BJ (cell line): ENCODE results near the gene SCN3B. TPM values are rescaled to one million over a fixed set of nuclear protein-coding genes. Genes with fewer than 3 reads are reported as not detected.

Experiments
- CTCF ChIA-PET: fragments of 350-600 bp; formaldehyde crosslinking; extraction: SDS; loops from one replicate; lab custom pipeline; 2021; ENCODE audit warnings: antibody characterized with exemption, inconsistent platforms; lab: Yijun Ruan, JAX
- POLR2A ChIA-PET: fragments of 300-600 bp; sonication (Branson Sonifier 250); formaldehyde crosslinking; extraction: SDS; loops from one replicate; lab custom pipeline; 2021; ENCODE audit warnings: antibody characterized with exemption; lab: Charles Lee
- DNase-seq: peaks from one replicate; pipeline ENCODE4 v3.0.0-alpha.2; 2011; ENCODE audit warnings: low read depth
- H3K27me3 ChIP-seq: 2 replicates; pipeline ENCODE4 v1.6.0; 2011; ENCODE audit warnings: low read length; ENCODE audit not compliant: control insufficient read depth, insufficient read depth
- H3K36me3 ChIP-seq: 2 replicates; pipeline ENCODE4 v1.5.1; 2011; ENCODE audit warnings: low read length; ENCODE audit not compliant: control insufficient read depth, insufficient read depth
- H3K4me3 ChIP-seq: 2 replicates; pipeline ENCODE4 v1.5.1; 2011; ENCODE audit warnings: low read depth, mild to moderate bottlenecking, control low read depth, low read length
- polyA plus RNA-seq: library from polyadenylated mRNA; depleted of rRNA; stranded (reverse); fragments of >200 nt; gene quantifications from 2 replicates; pipeline ENCODE4 v1.2.3, GENCODE V29; 2011
- TF ChIP-seq, protein P1 (sequence below): IDR thresholded peaks from 2 replicates; pipeline ENCODE4 v1.5.1; 2011; ENCODE audit warnings: low read depth, mild to moderate bottlenecking, control low read depth, inconsistent platforms, low read length, moderate library complexity; ENCODE audit not compliant: insufficient read depth

The SCN3B gene
- polyA plus RNA-seq, 1 experiment = 0.18 TPM

DNA sequence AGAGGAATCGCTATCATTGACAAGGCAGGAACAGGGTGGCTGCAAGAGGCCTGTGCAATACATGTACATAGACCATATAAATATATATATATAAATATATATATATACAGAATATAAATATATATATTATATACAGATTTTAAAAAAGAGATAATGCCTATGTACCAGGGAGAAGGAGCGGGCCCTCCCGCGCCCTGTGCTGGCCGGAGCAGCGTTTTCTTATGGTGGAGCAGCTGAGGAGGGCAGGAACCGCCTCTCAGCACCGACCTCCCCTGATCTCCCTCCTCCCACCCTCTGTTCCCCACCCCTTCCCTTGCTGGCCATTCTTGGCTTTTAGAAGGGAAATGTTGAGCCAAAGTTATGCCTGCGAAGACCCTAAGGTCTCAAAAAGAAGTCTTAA lies 31.8 kb downstream of the SCN3B start:
- H3K27me3 ChIP-seq = no peaks in the 10 kb centered on the region
- TF ChIP-seq, protein P1, sequence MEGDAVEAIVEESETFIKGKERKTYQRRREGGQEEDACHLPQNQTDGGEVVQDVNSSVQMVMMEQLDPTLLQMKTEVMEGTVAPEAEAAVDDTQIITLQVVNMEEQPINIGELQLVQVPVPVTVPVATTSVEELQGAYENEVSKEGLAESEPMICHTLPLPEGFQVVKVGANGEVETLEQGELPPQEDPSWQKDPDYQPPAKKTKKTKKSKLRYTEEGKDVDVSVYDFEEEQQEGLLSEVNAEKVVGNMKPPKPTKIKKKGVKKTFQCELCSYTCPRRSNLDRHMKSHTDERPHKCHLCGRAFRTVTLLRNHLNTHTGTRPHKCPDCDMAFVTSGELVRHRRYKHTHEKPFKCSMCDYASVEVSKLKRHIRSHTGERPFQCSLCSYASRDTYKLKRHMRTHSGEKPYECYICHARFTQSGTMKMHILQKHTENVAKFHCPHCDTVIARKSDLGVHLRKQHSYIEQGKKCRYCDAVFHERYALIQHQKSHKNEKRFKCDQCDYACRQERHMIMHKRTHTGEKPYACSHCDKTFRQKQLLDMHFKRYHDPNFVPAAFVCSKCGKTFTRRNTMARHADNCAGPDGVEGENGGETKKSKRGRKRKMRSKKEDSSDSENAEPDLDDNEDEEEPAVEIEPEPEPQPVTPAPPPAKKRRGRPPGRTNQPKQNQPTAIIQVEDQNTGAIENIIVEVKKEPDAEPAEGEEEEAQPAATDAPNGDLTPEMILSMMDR = no peak
- DNase-seq = no peak
- H3K36me3 ChIP-seq = peaks cover 14% of the 10 kb centered on the region
- CTCF ChIA-PET = no interaction called here
- H3K4me3 ChIP-seq = no peak overlapping the region
- POLR2A ChIA-PET = no interaction called here

DNA sequence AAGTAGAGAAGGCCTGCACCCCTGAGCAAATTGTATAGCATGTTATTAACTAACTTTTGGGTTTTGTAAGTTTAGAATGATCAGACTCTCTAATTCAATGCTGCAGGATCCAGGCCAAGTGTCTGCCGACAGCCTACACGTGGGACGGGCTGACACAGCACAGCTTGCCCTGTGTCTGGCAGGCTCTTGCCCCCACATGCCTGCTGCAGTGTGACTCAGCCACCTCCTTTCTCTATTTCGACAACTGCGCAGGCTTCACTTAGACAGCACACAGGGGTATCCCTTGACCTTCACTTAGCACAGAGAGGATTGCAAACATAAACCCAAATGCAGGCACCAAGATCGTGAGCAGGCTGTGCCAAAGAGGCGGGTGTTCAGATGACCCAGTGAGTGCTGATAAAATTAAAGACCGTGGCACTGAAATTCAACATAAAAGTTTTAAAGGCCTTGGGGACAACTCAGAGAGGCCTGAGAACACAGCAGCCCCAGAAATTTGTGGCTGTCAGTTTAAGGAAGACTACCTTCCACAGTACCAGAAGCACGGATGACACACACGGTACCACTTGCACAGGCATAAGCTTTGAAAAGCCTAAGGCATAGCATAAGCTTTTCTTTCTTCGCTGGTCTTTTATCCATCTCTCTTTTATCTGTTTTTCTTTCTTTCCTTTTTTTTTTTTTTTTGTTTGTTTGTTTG lies 37.8 kb downstream of the SCN3B start:
- POLR2A ChIA-PET = no interaction called here

DNA sequence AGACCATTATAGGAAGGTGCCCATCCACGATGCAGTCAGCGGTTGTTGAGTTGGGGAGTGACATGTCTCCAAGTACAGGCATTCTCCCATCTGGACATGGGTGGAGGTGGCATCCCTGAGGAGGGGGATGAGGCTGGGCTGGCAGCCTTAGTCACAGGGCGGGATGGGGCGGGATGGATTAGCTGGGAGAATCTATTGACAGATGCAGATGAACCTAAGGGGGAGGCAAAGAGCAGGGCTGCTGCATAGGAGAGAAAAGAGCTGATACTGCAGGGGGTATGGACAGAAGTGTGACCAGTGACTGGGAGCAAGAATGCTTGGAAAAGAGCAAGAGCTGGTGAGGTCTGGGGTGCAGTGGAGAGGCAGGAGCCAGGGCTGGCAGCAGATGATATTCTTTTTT lies 42.7 kb downstream of the SCN3B start:
- no peak overlapping the region for H3K4me3 ChIP-seq
- ChIA-PET CTCF (interaction anchor here (1.0 to 2.5 kb wide), 2 partner anchors 31 to 99 kb away, joined by 4 to 6 read pairs; no protein-coding TSS in a partner anchor), POLR2A (no interaction called here)
- TF ChIP-seq, protein P1 = no peak
- H3K27me3 ChIP-seq = no peaks in the 10 kb centered on the region
- DNase-seq = no peak
- peaks cover 26% of the 10 kb centered on the region for H3K36me3 ChIP-seq

More for the DNA sequence above, 37.8 kb downstream of the SCN3B start:
- Histone ChIP-seq H3K4me3 (no peak overlapping the region), H3K36me3 (peaks cover 19% of the 10 kb centered on the region), H3K27me3 (no peaks in the 10 kb centered on the region)
- CTCF ChIA-PET = interaction anchor here (1.7 kb wide), 1 partner anchor 36 kb away, joined by 7 read pairs; no protein-coding TSS in a partner anchor
- TF ChIP-seq, protein P1 = no peak
- no peak for DNase-seq

DNA sequence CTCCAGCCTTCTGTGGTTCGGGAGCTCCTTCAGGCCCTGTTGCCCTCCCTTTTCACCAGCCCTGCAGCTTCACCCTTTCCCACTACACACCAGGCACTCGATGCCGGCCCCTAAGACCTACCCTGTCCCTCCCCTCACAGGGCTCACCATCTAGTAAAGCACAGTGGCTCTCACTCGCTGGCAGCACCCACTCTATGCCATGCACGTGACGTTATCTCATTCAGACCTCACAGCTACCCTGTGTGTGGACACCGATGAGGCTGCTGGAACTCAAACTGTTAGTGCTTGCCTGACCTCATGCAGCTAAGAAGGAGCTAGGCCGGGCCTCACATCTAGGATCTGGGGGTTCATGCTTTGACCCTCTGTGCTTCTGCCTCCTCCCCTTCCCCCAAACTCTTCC lies 45.5 kb downstream of the SCN3B start:
- H3K27me3 ChIP-seq = no peaks in the 10 kb centered on the region
- POLR2A ChIA-PET = no interaction called here
- no peak for DNase-seq
- TF ChIP-seq, protein P1 = no peak
- CTCF ChIA-PET = interaction anchor here (0.6 to 1.4 kb wide), 2 partner anchors 17 to 32 kb away, joined by 3 to 5 read pairs; no protein-coding TSS in a partner anchor
- peaks cover 28% of the 10 kb centered on the region for H3K36me3 ChIP-seq
- no peak overlapping the region for H3K4me3 ChIP-seq

DNA sequence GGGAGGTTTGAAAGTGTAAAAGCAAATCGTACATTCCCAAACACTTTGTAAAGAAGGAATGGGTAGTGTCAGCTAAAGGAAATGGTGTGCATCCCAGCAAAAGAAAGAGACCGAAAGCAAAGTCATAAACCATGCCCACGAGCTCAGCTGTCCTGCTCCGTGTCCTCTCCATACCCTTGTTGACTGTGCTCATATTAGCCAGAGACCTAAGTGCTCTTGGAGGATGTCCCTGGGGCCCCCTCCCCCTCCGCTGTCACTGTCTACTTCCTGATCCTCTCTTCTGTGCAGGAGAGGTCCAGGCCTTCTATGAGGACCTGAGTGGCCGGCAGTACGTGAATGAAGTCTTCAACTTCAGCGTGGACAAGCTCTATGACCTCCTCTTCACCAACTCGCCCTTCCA lies 46.1 kb downstream of the SCN3B start:
- no peaks in the 10 kb centered on the region for H3K27me3 ChIP-seq
- POLR2A ChIA-PET = no interaction called here
- peaks cover 28% of the 10 kb centered on the region for H3K36me3 ChIP-seq
- H3K4me3 ChIP-seq = no peak overlapping the region
- TF ChIP-seq, protein P1 = no peak
- DNase-seq = no peak
- CTCF ChIA-PET = interaction anchor here (0.6 kb wide), 1 partner anchor 18 kb away, joined by 3 read pairs; no protein-coding TSS in a partner anchor
